Embryonic facial prominence (tissue), 1 donor: ENCODE results near the gene PLCH1.

Experiments used
- DNase-seq: peaks from one replicate; pipeline ENCODE4 v3.0.0-alpha.2; 2016; ENCODE audit errors: extremely low spot score

PLCH1 gene

DNA sequence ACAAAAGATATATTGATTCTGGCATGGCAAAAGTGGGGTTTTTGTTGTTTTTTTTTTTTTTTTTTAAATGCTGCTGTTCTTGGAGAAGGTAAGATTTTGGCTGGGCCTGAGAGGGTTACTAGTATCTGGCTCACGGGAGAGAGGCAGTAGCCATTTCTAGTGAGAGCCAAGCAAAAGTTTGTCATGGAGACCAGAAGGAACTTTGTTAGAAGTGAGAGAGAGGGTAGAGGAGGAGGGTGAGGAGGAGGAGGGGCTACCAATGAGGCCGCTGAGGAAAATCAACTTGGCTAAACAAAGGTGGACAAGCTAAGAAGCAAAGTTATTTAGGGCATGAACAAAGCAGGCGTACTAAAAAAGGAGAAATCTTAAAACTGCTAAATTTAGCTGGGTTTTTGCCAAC, 402.5 kb downstream of the PLCH1 start:
- DNase-seq = no peak

DNA sequence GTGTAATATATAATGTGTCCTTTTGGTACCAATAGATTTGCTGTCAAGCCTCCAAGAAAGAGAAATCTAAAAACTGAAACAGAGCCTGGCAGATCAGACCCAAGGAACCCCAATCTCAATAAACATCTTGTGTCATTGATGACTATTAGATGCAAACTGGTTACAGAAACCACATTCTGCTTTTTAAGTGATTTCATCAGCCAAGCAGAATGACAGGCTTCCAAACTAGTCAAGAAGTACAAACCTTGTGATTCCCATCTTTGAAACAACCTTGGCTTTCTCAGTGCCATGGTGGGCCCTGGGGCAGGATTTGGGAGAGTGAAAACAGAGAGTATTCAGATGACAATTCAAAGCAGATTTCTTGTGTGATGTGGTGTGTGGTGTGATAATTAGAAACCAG, 405.8 kb downstream of the PLCH1 start:
- peak; percentile 27 for DNase-seq

DNA sequence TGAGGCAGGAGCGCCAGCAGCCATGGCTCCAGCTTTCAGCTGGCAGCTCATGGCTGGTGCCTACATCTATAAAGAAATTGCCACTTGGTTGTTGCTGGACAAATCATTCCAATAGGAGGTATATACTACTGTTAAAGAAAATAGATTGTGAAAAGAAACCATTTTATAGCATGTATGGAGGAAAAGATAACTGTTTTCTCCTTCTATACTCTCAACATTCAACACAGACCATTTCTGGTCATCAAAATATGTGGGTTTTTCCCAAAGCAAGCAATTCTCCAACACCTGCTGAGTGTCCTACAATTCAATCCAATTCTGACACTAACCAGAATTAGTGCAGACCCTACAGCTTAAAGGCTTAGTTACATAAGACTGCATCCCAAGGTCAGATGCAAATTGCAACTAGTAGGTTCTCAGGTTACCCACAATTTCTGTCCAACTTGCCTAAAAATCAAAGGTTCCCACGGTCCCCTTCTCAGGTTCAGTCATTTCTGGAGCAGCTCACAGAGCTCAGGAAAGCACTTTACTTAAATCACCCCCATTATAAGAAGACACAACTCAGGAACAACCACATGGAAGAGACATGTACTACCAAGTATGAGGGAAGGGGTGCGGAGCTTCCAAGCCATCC, 409.0 kb downstream of the PLCH1 start:
- no peak for DNase-seq

DNA sequence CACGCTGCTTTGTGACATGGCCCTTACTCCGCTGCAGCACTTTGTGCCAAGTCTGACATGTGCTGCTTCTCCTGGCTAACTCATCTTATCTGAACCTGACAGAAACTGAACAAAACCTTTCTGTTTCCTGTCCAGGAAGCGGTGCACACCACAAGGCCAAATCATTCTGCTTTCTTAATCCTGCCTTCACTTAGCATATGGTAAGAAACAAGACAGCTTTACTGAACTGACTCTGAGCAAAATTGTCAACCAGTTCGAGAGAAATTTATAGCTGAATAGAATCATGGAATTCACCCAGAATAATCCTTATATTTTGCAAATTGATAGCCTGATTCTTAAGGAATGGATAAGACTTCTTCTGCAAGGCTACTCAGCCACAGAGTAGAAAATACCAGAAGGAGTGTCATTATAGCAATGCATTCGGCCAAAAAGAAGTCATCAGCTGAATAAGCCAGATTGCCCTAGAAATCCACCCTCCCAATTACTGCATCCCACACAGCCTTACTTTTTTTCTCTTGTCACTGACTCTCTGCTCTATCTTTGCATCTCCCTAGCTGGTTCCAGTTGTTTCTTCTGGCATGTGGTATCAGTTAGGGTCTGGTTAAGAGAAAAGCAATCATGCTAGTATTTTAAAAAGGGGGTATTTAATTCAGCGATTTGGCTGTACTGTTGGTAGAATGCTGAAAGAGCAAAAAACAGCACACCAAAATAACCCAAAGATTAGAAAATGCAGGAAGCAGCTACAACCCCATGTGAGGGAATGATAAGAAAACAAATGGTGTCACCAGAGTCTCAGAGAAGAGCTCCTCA, 409.8 kb downstream of the PLCH1 start:
- no peak for DNase-seq

DNA sequence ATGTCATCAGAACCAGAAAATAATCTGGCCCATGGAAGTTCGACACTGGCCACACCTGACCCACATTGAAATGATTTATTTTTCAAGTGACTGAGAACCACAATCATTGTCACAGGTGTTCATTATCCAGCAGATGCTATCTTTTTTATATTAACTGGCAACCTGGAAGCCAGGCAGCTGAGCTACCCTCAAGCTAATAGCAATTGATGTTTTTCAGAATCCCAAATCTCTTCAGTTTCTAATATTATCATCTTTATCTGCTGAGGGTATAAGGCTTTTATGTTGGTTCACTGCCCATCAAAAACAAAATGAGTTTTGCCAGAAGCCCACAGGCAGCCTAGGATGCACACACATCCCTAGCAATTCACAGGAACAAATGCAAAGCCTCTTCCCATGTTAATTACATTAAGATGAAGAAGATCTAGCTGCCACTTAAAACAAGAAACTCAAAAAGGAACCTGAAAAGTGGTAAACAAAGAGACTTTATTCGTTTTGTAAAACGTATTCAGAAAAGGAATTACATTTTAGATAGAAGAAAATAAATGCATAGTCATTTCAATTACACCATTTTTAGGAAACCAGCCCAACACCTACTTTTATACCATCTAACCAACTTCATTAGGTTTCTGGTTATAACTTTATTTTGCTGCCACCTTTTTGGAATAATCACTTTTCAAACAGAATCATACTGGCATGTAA, 410.5 kb downstream of the PLCH1 start:
- DNase-seq = no peak

DNA sequence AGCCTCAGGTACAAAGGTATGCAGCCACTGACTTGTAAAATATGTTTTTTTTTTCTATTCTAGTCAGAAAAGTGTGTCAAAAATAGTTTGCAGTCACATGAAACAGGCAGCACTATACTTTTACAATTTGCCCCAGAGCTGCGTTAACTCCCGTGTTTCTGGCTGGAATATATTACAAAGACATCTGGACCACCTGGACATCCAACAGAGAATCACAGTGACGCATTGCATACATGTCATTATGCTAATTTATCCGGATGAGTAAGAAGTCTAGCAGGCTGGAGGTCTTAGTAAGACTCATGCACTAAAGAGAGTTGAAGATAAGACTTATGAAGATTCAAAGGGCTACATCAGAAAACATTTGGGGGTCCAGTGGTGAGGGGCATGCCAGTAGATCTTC, 412.2 kb downstream of the PLCH1 start:
- DNase-seq = no peak

DNA sequence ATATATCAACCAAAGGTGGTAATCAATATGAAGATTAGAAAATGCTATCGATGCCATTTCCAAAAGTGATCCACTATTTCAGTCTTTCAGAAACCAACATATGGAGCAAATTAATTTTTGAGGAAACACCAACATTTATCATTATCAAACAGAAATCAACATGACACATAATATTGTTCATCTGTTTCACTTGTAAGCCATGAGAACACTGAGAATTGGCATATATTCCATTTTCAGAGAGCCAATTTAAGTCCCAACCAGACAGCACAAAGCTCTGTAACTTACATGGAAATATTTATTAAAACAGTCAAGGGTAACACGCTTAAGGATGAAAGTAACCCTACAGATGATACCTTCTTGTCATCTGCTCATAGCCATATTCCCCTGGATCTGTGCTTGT, 413.8 kb downstream of the PLCH1 start:
- DNase-seq = no peak

DNA sequence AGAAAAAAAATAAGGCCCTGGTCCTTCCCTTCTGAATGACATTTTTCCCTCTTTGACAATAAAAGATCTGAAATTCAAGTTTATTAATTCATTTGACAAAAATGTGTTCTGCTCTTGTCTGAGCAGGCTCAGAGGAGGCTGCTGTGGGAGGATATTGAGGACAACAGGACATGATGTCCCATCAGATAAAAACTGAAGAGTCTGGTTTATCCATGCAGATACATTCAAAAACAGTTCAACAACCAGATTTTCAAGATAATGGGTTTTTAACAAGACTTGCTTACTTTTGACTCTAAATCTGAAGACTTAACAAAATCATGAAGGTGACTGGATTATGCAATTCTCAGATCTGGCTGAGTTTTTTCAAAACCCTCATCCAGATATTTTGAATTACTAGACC, 414.5 kb downstream of the PLCH1 start:
- no peak for DNase-seq

DNA sequence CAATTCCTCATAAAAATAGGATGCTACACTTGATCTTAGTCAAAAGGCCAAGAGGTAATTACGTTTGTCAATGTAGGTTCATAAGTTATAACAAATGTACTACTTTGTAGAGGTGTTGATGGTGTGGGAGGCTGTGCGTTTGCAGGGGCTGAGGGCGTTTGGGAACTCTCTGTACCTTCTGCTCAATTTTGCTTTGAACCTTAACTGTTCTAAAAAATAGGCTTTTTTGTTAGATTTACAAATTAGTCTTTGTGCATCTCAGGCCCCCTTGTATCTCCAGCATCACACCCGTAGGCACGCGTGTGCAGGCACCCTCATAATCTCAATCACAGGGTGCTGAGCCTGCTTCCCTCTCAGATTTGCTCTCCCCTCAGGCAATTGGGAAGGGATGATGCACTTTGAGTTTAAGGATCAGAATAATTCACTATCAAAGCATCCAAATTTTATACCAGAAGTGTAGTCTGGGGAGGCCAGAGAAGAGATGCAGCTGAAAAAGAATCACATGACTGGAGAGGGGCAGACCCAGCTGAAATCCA, 415.3 kb downstream of the PLCH1 start:
- DNase-seq = no peak

DNA sequence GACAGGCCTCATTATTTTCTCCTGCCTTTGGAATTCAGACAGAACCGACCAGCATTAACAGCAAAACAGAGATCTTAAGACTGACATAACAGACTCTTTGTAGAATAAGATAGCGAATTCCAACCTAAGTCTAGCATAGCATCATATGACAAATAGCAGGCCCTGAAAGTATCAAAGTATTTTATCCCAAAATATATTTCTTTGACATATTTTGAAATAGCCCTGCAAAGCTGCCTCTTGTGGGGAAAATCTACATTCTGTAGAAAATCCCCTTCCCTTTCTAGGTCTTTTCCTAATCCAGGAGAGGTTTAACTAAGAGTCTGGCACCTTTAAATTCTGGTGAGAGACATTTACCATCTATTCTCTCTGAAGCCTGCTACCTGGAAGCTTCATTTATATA, 417.0 kb downstream of the PLCH1 start:
- no peak for DNase-seq

DNA sequence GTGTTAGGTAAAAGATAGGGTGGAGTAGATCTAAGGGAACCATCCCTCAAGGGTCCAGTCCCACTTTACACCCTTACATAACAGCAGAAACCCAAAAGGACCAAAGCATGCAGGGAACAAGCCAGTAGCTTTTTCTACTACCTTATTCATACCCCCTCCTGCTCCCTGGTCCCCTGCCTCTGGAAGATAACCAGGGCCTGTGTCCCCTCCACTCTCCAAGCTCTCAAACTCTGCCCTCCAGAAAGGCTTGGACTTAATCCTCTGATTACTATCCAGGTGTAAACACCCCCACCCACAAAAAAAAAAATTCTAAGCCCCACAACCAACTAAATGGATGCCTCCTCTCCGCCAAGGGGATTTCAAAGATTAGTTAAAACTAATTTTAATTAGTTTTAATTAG, 417.4 kb downstream of the PLCH1 start:
- no peak for DNase-seq

DNA sequence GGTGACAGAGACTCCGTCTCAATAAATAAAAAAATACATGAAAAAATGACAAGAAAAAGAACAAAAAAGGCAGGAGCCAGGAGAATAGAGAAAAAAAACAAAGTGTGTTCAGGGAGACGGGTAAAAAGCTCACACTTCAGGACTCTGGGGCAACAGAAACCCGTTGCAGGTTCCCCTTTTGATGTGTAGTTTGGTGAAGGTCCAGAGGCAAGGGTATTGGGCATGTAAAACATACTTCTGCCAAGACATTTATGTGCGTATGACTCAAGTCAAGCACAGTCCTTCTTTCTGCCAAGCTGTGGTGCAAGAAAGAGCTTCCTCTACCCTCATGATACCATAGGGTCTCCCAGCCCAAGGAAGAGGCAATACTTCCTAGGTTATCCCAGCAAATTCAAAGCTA, 418.0 kb downstream of the PLCH1 start:
- no peak for DNase-seq

DNA sequence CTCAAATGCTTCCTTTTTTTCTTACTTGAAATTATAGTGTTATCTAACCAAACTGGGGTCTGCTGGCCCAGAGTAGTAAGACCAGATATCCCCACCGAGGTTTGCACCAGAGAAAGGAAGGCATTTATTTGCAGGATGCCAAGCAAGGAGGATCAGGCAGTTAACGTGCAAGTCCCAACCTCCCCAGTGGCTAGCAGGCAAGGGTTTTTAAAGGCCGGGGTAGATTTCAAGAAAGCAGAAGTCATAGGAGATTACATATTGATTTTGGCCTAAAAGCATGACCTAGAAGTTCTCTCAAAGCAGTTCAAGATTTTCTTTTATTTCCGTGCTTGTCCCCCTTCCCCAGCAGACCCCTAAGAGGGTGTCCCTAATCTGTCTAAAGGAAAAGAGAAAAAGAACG, 418.6 kb downstream of the PLCH1 start:
- no peak for DNase-seq
